ENCODE data around the gene CCDC187.

DNA sequence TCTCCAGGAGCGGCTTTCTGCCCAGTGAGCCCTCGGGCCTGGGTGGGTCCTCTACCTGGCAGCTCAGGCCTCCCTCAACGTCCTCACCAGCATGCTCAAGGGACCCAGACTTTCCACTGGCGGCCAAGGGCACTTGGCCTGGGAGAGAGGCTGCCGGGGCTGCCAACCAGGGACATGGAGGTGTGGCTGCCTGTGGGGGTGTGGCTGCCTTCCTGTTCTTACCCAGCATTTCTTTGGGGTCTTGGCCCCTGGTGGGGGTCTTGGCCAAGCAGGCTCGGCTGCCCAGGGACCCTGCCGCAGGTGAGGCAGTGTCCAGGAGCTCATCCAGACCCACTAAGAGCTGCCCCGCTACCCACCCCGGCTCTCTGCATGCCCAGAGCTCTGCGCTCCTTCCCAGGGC is 51.0 kb downstream of the CCDC187 start:
- TF ChIP-seq POLR2A (IDR thresholded peaks at IDR 0.05), result no peak
- TF ChIP-seq, protein P1, sequence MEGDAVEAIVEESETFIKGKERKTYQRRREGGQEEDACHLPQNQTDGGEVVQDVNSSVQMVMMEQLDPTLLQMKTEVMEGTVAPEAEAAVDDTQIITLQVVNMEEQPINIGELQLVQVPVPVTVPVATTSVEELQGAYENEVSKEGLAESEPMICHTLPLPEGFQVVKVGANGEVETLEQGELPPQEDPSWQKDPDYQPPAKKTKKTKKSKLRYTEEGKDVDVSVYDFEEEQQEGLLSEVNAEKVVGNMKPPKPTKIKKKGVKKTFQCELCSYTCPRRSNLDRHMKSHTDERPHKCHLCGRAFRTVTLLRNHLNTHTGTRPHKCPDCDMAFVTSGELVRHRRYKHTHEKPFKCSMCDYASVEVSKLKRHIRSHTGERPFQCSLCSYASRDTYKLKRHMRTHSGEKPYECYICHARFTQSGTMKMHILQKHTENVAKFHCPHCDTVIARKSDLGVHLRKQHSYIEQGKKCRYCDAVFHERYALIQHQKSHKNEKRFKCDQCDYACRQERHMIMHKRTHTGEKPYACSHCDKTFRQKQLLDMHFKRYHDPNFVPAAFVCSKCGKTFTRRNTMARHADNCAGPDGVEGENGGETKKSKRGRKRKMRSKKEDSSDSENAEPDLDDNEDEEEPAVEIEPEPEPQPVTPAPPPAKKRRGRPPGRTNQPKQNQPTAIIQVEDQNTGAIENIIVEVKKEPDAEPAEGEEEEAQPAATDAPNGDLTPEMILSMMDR (IDR thresholded peaks at IDR 0.05), result no peak

Data from right lobe of liver (tissue), 4 donors.